Amniotic epithelial cell (primary cell): ENCODE measurements around the gene ESPN.

Experiments used
- DNase-seq: peaks from one replicate; pipeline ENCODE4 v3.0.0-alpha.2; 2010; ENCODE audit warnings: low read depth

Gene ESPN

DNA sequence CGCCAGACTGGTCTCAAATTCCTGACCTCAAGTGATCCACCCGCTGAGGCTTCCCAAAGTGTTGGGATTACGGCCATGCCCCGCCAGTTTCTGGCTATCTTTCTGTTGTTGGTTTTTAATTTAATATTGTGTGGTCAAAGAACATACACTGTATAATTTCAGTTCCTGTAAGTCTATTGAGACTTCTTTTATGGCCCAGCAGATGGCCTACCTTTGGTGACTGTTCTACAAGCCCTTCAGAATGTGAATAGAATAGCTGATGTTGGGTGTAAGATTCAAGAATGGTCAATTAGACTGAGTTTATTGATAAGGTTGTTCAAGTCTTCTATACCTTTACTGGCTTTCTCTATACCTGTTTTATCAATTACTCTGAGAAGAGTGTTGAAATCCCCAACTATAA, 15.5 kb upstream of the ESPN start:
- no peak for DNase-seq

DNA sequence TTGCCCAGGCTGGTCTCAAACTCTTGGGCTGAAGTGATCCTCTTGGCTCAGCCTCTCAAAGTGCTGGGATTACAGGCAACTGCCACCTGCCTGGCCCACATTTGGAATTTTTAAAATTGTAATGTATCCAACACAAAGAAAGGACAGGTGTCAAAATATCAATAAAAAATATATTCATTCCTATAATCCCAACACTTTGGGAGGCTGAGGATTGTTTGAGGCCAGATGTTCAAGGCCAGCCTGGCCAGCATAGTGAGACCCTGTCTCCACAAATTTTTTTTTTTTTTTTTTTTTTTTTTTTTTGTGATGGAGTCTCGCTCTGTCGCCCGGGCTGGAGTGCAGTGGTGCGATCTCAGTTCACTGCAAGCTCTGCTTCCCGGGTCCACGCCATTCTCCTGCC, 14.8 kb upstream of the ESPN start:
- DNase-seq = no peak

DNA sequence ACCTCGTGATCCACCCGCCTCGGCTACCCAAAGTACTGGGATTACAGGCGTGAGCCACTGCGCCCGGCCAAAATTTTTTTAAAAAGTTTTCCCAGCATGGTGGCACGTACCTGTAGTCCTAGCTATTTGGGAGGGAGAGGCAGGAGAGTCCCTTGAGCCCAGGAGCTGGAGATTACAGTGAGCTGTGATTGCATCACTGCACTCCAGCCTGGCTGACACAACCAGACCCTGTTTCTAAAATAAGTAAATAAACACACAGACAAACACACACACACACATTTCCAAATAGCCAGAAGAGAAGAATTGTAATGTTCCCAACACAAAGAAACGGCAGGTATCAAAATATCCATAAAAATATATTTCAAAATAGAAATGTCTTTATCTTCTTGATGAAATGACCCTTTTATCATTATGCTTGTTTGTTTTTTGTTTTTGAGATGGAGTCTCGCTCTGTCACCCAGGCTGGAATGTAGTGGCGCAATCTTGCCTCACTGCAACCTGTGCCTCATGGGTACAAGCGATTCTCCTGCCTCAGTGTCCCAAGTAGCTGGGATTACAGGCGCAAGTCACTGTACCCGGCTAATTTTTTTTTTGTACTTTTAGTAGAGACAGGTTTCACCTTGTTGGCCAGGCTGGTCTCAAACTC, 14.2 kb upstream of the ESPN start:
- peak; percentile 47 for DNase-seq

DNA sequence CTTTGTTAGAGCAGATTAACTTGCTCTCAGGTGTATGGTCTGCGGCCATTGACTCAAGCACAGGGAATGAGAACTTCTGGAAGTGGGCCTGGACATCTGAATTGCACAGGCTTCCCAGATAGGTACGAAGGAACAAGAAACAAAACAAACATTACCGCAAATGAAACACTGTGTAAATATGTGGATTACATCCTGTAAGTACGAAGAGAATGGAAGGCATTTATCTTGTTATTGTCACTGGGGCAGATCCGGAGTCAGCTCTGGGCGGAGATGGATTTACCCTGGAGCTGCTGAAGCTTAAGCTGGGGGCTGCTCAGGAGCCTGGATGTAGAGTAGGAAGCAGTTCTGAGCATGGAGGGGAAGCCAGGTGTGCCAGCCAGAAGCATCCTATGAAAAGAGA, 11.7 kb upstream of the ESPN start:
- peak; percentile 77 for DNase-seq

DNA sequence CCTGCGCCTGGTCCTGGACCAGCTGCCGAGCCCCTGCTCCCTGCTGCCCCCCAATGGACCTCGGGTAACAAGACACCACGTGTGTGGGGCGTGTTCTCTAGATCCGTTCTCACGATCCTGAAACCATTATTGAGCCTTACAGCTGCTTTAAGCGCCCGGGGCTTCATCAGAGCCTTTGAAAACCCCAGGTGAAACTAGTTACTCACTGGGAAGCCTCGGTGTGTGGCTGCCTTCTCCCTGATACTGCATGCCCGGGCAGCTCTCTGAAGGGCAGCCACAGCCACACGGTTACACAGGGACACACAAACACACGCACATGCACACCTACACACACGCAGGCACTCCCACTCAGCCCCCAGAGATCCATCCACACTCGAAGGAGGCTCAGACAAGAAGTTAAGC, 10.1 kb upstream of the ESPN start:
- DNase-seq = peak; percentile 41

DNA sequence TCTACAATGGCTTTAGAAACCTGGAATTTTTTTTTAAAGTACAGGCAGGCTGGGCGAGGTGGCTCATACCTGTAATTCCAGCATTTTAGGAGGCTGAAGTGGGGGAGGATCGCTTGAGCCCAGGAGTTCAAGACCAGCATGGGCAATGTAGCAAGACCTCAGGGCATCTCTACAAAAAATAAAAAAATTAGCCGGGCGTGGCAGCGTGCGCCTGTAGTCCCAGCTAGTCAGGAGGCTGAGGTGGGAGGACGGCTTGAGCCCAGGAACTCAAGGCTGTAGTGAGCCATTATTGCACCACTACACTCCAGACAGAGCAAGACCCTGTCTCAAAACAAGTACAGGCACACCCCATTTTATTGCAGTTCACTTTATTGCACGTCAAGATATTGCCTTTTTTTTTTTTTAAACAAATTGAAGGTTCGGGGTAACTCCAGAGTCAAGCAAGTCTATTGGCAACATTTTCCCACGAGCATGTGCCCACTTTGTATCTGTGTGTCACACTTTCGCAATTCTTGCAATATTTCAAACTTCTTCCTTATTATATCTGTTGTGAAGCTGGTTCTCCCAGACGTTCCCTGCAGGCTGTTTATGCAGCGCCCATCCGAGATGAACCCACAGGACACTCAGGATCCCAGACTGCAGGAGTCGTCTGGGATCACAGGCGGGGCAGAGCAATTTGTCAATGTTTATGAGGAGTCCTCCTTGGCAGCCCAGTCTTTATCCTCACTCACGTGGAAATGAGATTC, 9.5 kb upstream of the ESPN start:
- DNase-seq = peak; percentile 63

DNA sequence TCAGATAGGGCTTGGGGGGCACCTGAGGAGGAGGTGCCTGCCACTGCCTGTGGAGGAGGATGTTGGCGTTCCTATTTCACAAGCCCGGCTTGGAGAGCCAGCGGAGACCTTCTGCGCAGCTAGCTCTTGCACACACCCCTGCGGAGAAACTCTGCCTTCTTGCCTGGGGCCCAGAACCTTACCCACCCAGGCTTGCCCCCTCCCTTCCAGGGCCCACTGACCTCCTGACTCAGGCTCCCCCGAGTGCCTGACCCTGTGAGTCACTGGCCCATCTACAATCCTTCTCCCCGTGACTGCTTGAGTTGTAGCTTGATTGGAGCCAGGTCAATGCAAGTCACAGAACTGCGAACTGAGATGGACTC, 8.3 kb upstream of the ESPN start:
- DNase-seq = no peak

DNA sequence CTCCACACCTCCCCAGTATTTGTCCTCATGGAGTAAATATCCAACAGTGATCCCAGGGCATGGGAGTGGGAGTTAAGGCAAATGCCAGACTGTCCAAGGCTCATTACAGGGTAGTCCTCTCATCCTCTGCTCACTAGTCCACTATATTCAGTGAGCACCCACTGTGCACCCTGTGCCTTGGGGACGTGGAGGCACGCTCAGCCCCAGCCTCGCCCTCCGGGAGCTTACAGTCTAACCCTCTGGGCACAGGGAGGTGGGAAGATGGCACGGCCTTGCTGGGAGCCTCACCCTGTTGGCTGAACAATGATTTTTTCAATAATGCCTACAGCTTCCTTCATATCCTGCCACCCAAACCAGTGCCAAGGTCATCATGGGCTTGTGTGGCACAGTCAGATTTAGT, 7.7 kb upstream of the ESPN start:
- DNase-seq = no peak

DNA sequence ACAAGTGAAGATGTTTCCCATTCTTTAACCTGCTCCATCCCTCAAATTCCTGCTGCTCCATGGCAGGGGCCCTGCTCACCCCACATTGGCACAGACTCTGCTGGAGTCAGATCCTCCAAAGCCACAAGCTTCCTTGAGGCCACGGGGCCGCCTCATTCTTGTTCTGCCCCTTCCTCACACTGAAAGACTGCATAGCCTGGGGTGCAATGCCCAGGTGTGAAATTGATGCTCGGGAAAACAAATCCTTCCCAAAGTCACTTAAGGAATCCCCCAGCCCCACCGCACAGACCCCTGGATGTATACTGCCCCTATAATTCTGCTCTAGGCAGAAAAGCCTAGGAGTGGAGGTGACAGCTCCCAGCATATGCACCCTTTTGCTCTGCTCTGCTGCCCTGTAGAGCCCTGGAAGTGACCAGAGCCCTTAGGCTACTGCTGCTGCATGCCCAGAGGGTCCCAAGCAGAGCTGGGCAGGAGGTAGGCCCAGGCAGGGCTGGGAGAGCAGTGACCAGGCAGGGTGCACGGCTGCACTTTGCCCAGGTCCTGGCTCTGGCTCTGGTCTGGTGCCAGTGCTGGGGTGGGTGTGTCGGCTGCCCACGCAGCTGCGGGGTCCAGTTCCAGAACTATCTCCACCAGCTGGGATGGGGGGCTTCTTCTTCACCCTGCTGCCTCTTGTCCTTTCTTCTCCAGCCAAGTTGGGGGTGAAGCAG, 6.5 kb upstream of the ESPN start:
- DNase-seq = no peak

DNA sequence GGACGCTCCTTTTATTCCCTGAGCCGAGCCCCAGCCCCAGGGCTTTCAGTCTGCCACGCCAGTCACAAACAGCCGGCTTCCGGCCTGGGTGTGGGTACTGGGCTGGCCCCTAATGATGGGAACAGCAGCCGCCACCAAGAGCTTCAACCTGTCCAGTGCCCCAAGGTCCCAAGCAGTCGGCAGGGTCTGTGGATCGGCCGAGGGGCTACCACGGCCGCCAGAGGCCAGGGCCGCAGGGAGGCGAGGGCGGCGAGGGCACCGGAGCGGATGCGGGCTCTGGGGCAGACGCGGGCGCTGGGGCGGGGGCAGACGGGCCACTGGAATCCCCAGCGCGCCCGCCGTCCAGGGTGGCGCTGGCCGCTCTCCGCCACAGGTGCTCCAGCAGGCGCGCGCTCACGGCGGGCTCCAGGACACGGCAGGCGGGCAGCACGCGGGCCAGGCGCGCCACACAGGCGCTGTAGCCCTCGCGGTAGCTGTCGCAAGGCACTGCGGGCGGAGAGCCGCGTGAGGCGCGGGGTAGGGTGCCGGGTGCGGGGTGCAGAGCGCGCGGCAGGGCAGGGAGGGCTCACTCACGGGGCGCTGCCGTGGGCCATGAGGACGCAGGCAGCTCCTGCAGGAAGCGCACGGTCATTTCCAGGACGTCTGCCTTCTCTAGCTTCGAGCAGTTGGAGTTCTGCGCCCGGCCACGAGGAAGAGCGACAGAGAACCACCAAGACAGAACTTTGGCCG, 5.7 kb upstream of the ESPN start:
- no peak for DNase-seq

DNA sequence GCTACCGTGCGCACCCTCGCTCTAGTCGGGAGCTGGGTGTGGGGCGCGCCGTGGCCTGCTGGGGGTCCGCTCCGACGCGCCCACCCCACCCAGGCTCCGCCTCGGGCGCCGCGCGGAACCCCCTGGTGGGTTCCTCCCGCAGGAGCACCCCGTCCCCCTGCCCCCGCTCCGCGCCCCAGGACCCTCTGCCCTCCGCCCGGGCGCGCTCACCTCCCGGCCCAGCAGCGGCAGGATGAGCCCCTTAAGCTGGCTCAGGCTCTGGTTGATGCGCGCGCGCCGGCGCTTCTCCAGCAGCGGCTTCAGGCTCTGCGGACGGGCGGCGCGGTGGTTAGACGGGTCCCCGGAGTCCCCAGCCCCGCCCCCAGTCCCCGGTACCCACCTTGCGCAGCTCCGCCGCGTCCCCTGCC, 5.2 kb upstream of the ESPN start:
- no peak for DNase-seq

DNA sequence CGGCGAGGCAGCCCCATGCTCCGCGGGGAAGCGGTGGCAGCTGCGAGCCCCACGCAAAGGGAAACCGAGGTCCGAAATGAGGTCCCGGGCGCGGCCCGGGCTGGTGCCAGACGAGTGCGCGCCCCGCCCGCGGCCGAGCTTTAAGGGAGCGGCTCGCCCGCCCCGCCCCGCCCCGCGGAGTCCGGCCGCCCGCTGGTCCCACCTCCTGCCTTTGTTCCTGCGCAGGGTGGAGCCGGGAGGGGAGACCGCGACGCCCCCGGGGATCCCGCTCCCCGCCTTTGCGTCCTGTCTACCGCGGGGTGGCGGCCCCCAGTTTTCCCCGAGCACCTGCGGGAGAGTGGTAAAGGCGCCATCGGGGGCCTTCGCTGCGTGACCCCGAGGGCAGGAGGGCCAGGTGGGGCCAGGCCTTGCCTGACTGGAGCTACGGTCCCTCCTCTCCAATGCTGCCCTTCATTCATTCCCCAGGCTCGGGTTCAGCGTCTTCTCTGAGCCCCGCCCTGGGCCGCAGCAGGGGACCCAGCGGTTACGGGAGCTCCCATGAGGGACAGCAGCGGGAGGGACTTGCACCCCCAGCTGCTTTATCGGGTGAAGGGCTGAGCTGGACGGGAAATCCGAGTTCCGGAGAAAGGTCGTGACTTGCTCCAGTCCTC, 4.6 kb upstream of the ESPN start, which contains the start of gene HES2:
TSS of gene HES2 (minus strand) at position 116 of the 650 bp plus-strand sequence. CDS start at position 17, 99 bp downstream.
- no peak for DNase-seq

DNA sequence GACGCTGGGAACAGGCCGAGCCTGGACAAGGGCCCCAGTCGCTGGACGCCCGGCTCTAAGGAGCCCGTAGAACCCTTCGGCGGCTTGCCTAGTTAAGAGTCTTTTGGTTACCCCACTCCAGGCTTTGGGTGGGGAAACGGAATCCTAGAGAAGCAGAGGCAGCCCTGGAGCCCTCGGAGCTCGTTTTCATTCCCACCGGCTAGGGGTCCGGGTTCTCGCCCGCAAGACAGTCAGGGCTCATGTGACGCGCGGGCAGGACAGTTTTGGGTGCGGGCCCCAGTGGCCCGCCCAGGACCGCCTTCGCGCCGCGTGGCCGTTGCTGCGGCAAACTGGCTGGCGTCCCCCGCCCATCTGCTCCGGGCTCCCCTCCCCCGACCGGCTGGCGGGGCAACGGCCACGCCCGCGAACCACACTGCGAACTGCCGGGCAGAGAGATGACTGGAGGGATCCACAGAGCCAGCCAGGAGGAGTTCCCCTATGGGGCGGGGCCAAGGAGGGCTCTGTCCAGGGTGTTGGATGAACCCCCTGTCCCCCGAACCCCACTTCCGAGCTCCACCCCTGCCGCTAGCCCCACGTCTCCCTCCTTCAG, 4.0 kb upstream of the ESPN start:
- no peak for DNase-seq

DNA sequence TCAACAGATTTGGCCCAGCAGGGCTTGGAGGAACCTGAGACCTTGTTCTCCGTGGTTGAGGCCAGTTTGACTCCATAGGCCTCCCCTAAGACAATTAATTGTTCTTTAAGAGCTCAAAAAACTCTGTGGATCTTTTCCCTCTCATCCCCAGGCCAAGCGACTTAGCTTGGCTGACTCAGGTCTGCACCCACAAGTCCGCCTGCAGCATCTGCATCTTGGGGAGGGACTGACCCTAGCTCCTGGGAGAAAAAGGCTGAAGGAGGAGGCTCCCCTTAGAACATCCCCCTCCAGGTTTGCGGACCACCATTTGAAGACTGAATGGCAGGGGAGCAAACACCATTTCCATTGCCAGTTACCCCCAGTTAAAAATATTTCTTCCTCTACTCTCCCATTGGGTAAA, 3.3 kb upstream of the ESPN start:
- no peak for DNase-seq

DNA sequence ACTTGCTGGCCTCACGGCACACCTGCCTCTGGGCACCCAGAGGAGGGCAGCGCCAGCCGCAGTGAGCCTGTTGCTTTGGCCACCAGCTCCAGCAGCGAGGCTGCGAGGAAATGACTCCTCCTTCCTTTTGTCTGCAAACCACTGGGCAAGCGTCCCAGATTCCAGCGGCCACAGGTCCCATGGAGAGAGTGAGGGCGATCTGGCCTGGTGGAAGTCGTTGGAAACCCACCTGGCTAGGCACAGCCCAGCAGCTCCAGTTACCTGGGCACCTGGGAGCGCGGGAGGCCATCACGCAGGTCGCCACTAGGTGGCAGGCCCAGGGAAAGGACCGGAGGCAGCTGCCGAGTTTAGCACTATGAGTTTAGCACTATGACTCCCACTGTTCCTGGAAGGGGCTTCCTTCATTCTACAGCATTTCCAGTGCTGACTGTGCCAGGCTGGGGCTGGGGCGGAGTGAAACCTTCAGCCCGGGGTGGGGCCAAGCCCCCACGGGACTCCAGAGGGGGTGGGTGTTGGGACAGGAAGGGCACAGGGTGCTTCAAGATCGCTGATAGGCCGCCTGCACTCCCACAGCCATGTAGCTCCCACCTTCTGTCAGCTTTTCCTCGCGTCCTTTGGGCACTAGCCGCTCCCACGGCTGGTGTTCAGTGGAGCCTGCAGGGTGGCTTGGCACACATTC, 1.1 kb upstream of the ESPN start:
- no peak for DNase-seq

DNA sequence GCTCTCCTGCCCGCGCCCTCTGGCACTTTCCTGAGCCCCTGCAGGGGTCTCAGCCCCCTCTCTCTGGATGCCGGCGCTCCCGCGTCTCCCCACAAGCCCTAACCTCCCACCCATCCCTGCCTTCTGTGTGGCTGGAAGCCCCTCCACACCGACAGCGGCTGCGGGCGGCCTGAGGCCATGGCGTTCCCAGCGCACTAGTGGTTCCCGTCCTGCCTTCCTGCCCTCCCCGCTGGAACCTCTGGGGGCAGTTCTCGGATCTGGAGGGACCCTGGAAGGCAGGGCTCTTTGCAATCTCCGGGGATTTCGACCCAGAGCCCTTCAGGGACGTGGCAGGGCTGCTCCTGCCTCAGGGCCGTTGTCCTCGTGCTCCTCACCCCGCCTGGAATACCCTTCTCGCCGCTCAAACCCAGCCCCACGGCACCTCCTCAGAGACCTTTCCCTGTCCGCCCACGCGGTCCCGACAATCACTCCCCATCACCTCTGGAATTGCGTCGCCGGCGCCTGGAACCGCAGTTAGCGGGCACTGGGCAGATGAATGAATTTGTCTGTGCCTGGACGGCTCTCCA, 493 bp upstream of the ESPN start:
- no peak for DNase-seq

DNA sequence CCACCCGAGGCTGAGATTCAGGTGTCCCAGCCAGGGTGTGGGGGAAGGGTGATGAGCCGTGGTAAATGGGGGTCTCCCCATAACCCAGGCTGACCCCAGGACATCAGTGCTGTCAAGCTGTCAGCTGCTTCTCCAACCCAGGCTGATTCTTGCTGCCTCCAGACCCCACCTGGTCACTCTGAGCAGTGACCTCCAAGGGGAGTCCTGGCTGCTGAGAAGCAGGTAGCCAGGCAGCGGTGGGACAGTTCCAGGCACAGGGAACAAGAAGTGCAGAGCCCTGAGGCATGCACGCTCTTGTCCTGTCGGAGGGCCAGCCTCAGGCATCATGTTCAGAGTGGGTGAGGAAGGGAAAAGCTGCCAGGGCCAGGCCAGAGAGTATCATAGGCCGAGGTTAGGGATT, 1.1 kb downstream of the ESPN start:
- no peak for DNase-seq

DNA sequence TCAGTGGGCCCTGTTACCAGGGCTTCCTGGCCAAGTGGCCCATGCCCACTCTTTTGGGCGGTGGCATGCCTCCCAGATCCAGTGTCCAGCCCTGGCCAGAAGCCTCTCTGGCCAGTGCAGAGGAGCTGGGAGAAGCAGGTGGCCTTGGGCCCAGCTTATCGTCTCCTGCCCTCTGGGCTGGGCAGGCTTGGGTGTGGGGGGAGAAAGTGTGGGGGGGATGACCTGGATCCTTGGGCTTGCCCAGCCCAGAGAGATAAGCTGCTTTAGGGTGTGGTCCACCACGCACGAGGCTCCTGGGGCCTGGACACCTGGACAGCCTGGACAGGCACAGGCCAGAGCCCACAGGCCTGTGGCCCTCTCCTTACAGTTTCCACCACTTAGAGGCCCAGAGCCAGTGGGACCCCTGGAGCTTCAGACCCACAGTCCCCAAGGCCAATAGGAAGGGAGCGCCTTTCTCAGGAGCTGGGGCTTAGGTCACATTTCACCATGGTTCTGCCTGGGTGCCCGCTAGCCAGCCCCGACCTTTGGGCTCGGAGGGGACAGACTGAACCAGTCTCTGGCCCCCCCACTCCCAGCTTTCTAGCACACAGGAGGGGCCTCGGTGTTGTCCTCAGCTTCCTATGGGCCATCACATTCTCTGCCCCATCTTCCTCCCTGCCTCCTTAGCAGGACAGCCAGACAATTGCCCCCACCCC, 1.8 kb downstream of the ESPN start:
- no peak for DNase-seq

DNA sequence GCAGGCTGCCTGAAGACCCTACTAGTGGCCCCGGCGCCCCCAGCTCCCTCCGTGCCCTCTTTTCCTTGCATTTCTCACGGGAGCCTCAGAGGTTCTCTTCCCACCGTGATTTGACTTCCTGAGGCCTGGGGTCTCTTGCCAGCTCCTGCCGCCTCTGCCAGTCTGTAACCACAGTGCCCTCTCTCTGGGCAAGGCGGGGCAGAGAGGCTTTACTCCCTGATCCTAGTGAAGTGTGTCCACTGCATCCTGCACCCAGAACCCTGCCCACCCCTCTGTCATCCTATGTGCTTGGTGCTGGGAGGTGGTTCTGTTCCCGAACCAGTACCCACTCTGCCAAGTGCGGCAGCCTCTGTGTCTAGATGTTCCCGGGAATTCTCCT, 2.4 kb downstream of the ESPN start:
- no peak for DNase-seq
